Smooth muscle cell (in vitro differentiated cells): ENCODE results near the gene KIAA0040. TPM values are rescaled to one million over a fixed set of nuclear protein-coding genes. Genes with fewer than 3 reads are reported as not detected.

ENCODE experiments used
- DNase-seq: peaks from one replicate; lab custom pipeline; 2025; ENCODE audit not compliant: unreplicated experiment; lab: John Stamatoyannopoulos, UW
- H2AFZ ChIP-seq: fragments of 200-600 bp; sonication (generic); 2 replicates; pipeline ENCODE4 v1.6.0; 2016; ENCODE audit warnings: antibody characterized with exemption, low read depth, mild to moderate bottlenecking
- H3F3A ChIP-seq: fragments of 200-600 bp; sonication (generic); 2 replicates; pipeline ENCODE4 v1.6.0; 2017; ENCODE audit warnings: antibody characterized with exemption, low read depth
- H3K27ac ChIP-seq: fragments of 200-600 bp; sonication (generic); 2 replicates; pipeline ENCODE4 v1.5.1; 2016; ENCODE audit warnings: low read depth, mild to moderate bottlenecking
- H3K27me3 ChIP-seq: fragments of 200-600 bp; sonication (generic); 2 replicates; pipeline ENCODE4 v1.6.1; 2016; ENCODE audit warnings: low read depth, mild to moderate bottlenecking
- H3K36me3 ChIP-seq: fragments of 200-600 bp; sonication (generic); 2 replicates; pipeline ENCODE4 v1.5.1; 2016; ENCODE audit warnings: low read depth
- H3K4me1 ChIP-seq: fragments of 200-600 bp; sonication (generic); 2 replicates; pipeline ENCODE4 v1.5.1; 2016; ENCODE audit warnings: low read depth
- H3K4me2 ChIP-seq: fragments of 200-600 bp; sonication (generic); 2 replicates; pipeline ENCODE4 v1.6.0; 2016; ENCODE audit warnings: mild to moderate bottlenecking
- H3K4me3 ChIP-seq: fragments of 200-600 bp; sonication (generic); 2 replicates; pipeline ENCODE4 v1.5.1; 2016; ENCODE audit warnings: mild to moderate bottlenecking
- H3K79me2 ChIP-seq: fragments of 200-600 bp; sonication (generic); 2 replicates; pipeline ENCODE4 v1.6.0; 2016; ENCODE audit warnings: low read depth, mild to moderate bottlenecking
- H3K9ac ChIP-seq: fragments of 200-600 bp; sonication (generic); 2 replicates; pipeline ENCODE4 v1.6.0; 2016; ENCODE audit warnings: low read depth
- H3K9me3 ChIP-seq: fragments of 200-600 bp; sonication (generic); replicated peaks from 2 replicates; pipeline ENCODE4 v1.5.1; 2016; ENCODE audit warnings: low read depth
- H4K20me1 ChIP-seq: fragments of 200-600 bp; sonication (generic); 2 replicates; pipeline ENCODE4 v1.6.0; 2016; ENCODE audit warnings: low read depth
- CTCF ChIP-seq: fragments of 200-600 bp; sonication (generic); IDR thresholded peaks from 2 replicates; pipeline ENCODE4 v1.5.1; 2017; ENCODE audit warnings: borderline replicate concordance, mild to moderate bottlenecking, antibody characterized with exemption; ENCODE audit not compliant: insufficient read depth, poor library complexity, severe bottlenecking
- WGBS: methylation state at CpG from one replicate; pipeline ENCODE4 v1.1.7; 2016; ENCODE audit warnings: low lambda C conversion rate; 5-methylcytosine and 5-hydroxymethylcytosine counted together
- polyA plus RNA-seq: library from polyadenylated mRNA; unstranded; fragments of >200 nt; fragmentation: Nextera tagmentation; extraction: Ambion mirVana; gene quantifications from 2 replicates; pipeline ENCODE4 v1.2.1, GENCODE V29; 2016
- total RNA-seq: library from RNA; depleted of rRNA; stranded (reverse); fragments of >200 nt; gene quantifications from 2 replicates; pipeline ENCODE4 v1.2.3, GENCODE V29; 2014

The KIAA0040 gene
- total and polyA plus RNA-seq, 2 experiments from 2014 or later: 3.8 to 8.9 TPM

GRCh38 chr1:175232335-175232734 lies 39.8 kb upstream of the KIAA0040 start:
- Histone ChIP-seq H3K4me1 (no peaks in the 10 kb centered on the region), H2AFZ (no peak overlapping the region), H3K4me2 (no peak overlapping the region), H3K4me3 (no peak overlapping the region), H3F3A (no peaks in the 10 kb centered on the region), H3K9me3 (no peaks in the 10 kb centered on the region), H3K27me3 (no peaks in the 10 kb centered on the region), H3K36me3 (no peaks in the 10 kb centered on the region), H3K79me2 (no peaks in the 10 kb centered on the region), H4K20me1 (no peaks in the 10 kb centered on the region), H3K9ac (no peak overlapping the region), H3K27ac (no peak overlapping the region)
- TF ChIP-seq CTCF: no peak
- DNase-seq: no peak
- WGBS: 92% methylated on average over 2 of the region's 2 CpGs

DNA sequence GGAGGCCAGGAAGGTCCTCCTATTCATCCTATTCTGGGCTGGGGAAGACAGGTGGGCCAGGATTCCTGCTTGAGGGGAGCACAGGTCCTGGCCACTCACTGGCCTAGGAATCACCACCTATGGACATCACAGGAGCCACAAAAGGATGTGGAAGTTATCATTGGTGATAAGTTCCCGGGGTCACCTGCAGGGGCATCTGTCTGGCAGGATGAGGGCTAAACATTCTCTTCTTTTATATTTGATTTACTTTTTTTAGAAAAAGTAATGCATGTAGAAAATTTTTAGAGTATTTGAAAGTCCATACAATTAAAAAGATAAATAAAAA lies 33.2 kb upstream of the KIAA0040 start:
- no peak for DNase-seq
- 92% methylated on average over 1 of the region's 1 CpG for WGBS
- no peak overlapping the region for H3K9ac ChIP-seq
- H3K27ac ChIP-seq: no peak overlapping the region
- no peaks in the 10 kb centered on the region for H4K20me1 ChIP-seq
- no peaks in the 10 kb centered on the region for H3F3A ChIP-seq
- H3K27me3 ChIP-seq: no peaks in the 10 kb centered on the region
- H3K79me2 ChIP-seq: no peaks in the 10 kb centered on the region
- H3K4me3 ChIP-seq: no peak overlapping the region
- H3K4me1 ChIP-seq: no peaks in the 10 kb centered on the region
- no peaks in the 10 kb centered on the region for H3K9me3 ChIP-seq
- H3K4me2 ChIP-seq: no peak overlapping the region
- H3K36me3 ChIP-seq: no peaks in the 10 kb centered on the region
- no peak overlapping the region for H2AFZ ChIP-seq
- no peak for TF ChIP-seq CTCF

- Histone ChIP-seq H3K4me3 (no peak overlapping the region), H4K20me1 (no peaks in the 10 kb centered on the region), H3F3A (no peaks in the 10 kb centered on the region), H3K4me1 (no peaks in the 10 kb centered on the region), H3K27me3 (no peaks in the 10 kb centered on the region), H3K9me3 (no peaks in the 10 kb centered on the region), H3K4me2 (peak overlapping the region; percentile 14), H3K27ac (peak overlapping the region; percentile 60), H3K9ac (no peak overlapping the region), H3K79me2 (no peaks in the 10 kb centered on the region), H3K36me3 (no peaks in the 10 kb centered on the region), H2AFZ (no peak overlapping the region)
- no peak for DNase-seq
- 79% methylated on average over 10 of the region's 10 CpGs for WGBS
- no peak for TF ChIP-seq CTCF
Observed at GRCh38 chr1:175222296-175222938, 29.8 kb upstream of the KIAA0040 start.

DNA sequence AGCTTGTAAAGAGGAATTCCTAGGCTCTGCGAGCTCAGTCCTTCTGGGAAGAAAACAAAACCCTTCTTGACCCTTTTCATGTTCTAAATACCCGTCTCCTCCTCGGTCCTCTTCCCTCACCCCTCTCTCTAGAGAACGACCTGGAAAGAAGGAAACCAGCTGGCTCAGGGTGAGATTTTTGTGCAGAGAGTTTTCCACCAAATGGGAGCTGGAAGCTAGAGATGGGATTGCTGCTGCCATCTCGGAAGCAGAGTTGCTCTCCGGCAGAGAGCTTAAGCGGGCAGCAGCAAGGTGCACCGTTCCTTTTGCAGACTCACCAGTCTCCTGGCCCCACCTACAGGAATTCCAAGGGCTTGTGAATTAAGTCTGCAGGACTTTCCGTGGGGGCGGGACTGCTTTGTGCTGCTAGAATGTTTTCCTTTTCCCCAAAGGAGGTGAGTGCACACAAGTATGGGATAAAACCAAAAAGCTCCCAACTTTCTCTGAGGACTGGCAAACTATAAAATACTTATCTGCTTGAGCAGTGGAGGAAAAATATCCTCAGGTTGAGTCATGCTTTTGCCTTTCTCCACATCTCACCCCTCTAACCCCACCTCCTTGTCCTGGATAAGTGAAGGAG lies 29.1 kb upstream of the KIAA0040 start:
- Histone ChIP-seq H3K9me3 (no peaks in the 10 kb centered on the region), H4K20me1 (no peaks in the 10 kb centered on the region), H3K9ac (no peak overlapping the region), H3K4me2 (peak overlapping the region; percentile 14), H3K4me1 (no peaks in the 10 kb centered on the region), H3K27me3 (no peaks in the 10 kb centered on the region), H3F3A (no peaks in the 10 kb centered on the region), H2AFZ (no peak overlapping the region), H3K36me3 (no peaks in the 10 kb centered on the region), H3K79me2 (no peaks in the 10 kb centered on the region), H3K27ac (peak overlapping the region; percentile 60), H3K4me3 (no peak overlapping the region)
- 28% methylated on average over 10 of the region's 10 CpGs for WGBS
- no peak for TF ChIP-seq CTCF
- DNase-seq: no peak
